AG04449 (cell line): ENCODE results near the gene EIF2B5.

ENCODE experiments used
- CTCF ChIA-PET: fragments of 350-600 bp; formaldehyde crosslinking; extraction: SDS; loops from one replicate; lab custom pipeline; 2021; ENCODE audit warnings: antibody characterized with exemption; lab: Yijun Ruan, JAX
- POLR2A ChIA-PET: fragments of 400-600, 350-600 bp; formaldehyde crosslinking; extraction: SDS; loops from one replicate; lab custom pipeline; 2020; ENCODE audit warnings: antibody characterized with exemption, inconsistent platforms; lab: Yijun Ruan, JAX
- DNase-seq: peaks from one replicate; pipeline ENCODE4 v3.0.0-alpha.2; 2010; ENCODE audit warnings: low read depth, low spot score
- H3K4me3 ChIP-seq: 2 replicates; pipeline ENCODE4 v1.5.1; 2011; ENCODE audit warnings: low read depth, mild to moderate bottlenecking, control low read depth, low read length
- TF ChIP-seq, protein P1 (sequence below): IDR thresholded peaks from one replicate; pipeline ENCODE4 v1.5.1; 2011; ENCODE audit warnings: mild to moderate bottlenecking, moderate library complexity, low read length, control low read depth, inconsistent platforms; ENCODE audit not compliant: insufficient read depth; ENCODE audit errors: missing control alignments

Gene EIF2B5

DNA sequence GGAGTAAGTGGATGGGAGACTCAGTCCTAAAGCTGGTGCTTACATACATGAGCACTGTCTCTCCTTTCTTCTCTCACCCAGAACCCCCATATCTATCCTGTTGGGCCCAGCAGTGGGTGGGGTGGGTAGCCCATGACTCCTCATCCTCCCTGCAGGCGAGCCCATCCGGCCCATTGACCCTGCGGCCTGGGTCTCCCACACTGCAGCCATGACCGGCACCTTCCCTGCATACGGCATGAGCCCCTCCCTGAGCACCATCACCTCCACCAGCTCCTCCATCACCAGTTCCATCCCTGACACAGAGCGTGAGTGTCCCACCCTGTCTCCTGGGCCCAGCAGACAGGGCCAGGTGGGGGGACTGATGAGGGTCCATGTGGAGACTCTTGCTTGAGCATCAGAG, 31.5 kb downstream of the EIF2B5 start:
- TF ChIP-seq, protein P1, sequence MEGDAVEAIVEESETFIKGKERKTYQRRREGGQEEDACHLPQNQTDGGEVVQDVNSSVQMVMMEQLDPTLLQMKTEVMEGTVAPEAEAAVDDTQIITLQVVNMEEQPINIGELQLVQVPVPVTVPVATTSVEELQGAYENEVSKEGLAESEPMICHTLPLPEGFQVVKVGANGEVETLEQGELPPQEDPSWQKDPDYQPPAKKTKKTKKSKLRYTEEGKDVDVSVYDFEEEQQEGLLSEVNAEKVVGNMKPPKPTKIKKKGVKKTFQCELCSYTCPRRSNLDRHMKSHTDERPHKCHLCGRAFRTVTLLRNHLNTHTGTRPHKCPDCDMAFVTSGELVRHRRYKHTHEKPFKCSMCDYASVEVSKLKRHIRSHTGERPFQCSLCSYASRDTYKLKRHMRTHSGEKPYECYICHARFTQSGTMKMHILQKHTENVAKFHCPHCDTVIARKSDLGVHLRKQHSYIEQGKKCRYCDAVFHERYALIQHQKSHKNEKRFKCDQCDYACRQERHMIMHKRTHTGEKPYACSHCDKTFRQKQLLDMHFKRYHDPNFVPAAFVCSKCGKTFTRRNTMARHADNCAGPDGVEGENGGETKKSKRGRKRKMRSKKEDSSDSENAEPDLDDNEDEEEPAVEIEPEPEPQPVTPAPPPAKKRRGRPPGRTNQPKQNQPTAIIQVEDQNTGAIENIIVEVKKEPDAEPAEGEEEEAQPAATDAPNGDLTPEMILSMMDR: no peak
- ChIA-PET CTCF (no interaction called here), POLR2A (no interaction called here)
- DNase-seq: no peak
- no peak overlapping the region for H3K4me3 ChIP-seq

DNA sequence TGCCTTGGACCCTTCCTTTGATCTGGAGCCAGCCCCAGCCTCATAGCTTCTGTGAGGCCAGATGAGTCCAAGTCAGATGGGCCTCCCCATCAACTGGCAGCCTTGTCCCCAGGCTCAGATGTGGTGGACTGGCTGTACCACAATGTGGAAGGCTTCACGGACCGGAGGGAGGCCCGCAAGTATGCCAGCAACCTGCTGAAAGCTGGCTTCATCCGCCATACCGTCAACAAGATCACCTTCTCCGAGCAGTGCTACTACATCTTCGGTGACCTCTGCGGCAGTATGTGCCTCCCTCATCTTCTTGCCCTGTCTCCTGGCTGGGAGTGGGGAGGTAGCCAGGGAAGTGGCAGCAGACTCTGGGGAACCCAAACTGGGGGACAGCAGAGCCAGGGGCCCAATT, 32.6 kb downstream of the EIF2B5 start:
- ChIA-PET POLR2A (interaction anchor here (1.6 to 2.2 kb wide), 2 partner anchors 9 to 12 kb away, joined by 5 to 11 read pairs; partner anchors contain the start of gene DVL3), CTCF (no interaction called here)
- TF ChIP-seq, protein P1: no peak
- DNase-seq: no peak
- no peak overlapping the region for H3K4me3 ChIP-seq

DNA sequence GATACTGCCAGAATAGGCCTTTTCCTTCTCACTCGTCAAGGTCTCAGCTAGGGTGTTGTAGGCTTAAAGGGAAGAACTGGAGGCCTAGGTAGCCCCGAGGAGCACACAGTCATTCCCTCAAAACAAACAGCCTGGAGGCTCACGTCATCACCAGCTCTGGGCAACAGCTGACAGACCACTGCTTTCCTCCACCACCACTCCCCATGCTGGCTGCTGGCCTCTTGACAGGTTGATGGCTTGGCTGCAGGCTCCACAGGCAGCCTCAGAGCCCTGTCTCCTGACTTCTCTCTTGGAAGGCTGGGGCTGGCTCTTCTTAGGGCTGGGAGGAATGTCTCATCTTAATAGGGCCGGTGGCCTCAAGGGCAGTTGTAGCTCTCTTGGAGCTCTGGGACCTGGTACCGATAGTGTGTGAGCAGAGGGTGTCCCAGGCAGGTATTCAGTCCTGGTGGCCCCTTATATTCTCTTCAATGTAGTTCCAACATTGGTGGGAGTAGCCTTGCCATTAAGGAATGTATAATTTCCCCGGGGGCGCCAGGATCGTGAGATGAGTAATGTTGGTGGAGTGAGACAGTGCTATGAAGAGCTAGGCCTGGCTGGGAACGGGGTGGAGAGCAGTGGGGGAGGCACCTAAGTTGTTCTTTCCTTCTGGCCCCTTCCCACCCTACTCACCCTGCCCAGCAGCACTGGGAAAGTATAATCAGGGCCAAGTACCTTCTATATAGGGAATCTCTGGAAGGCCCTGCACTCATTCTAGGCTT, 33.4 kb downstream of the EIF2B5 start:
- CTCF ChIA-PET: interaction anchor here (0.8 to 1.1 kb wide), 3 partner anchors 8 to 81 kb away, joined by 3 read pairs; partner anchors contain the start of gene EEF1AKMT4
- DNase-seq: no peak
- POLR2A ChIA-PET: interaction anchor here (0.8 to 2.2 kb wide), 5 partner anchors 8 to 17 kb away, joined by 4 to 11 read pairs (median 5); partner anchors contain the start of genes ABCF3 and DVL3
- TF ChIP-seq, protein P1: no peak
- no peak overlapping the region for H3K4me3 ChIP-seq

DNA sequence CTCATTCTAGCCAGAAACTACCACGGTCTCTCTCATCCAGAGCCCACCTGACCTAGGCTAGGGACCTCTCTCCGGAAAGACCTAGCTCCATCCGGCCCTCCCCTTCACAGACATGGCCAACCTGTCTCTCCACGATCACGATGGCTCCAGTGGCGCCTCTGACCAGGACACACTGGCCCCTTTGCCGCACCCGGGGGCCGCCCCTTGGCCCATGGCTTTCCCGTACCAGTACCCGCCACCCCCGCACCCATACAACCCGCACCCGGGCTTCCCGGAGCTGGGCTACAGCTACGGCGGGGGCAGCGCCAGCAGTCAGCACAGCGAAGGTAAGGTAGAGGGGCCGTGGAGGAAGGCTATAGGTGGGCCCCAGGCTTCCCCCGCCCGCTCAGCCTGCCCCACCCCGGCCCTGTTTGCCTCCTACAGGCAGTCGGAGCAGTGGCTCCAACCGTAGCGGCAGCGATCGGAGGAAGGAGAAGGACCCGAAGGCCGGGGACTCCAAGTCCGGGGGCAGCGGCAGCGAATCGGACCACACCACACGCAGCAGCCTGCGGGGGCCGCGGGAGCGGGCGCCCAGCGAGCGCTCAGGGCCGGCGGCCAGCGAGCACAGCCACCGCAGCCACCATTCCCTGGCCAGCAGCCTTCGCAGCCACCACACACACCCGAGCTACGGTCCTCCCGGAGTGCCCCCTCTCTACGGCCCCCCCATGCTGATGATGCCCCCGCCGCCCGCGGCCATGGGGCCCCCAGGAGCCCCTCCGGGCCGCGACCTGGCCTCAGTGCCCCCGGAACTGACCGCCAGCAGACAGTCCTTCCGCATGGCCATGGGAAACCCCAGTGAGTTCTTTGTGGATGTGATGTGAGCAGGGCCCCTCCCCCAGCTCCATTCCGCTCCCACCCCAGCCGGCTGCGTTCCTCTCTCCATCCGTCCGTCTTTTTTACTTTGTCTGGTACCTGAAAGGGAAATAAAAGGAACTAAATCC, 35.0 kb downstream of the EIF2B5 start:
- DNase-seq: no peak
- CTCF ChIA-PET: interaction anchor here (0.7 to 1.1 kb wide), 4 partner anchors 10 to 58 kb away, joined by 3 to 4 read pairs (median 3); no protein-coding TSS in a partner anchor
- POLR2A ChIA-PET: interaction anchor here (0.7 to 2.2 kb wide), 4 partner anchors 10 to 14 kb away, joined by 3 to 11 read pairs (median 6); partner anchors contain the start of gene DVL3
- no peak overlapping the region for H3K4me3 ChIP-seq
- TF ChIP-seq, protein P1: no peak

DNA sequence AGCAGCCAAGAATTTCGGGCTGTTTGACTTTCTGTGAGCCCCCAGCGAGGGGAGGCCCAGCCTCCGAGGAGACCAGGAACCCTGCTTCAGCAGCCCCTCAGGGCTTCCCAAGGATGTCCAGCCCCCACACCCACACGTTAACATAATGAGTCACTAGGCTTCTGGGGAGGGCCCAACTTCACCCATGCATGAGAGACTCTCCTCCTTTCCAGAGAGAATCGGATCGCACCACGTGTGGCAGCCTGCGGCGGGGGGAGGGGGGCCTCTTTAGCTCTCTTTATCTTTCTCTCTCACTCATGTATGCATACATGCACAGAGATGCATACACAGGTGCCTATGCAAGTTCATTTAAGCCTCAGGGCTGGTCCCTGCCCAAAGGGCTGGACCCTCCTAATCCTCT, 36.4 kb downstream of the EIF2B5 start:
- no peak overlapping the region for H3K4me3 ChIP-seq
- TF ChIP-seq, protein P1: no peak
- POLR2A ChIA-PET: interaction anchor here (1.2 kb wide), 1 partner anchor 9 kb away, joined by 3 read pairs; no protein-coding TSS in a partner anchor
- CTCF ChIA-PET: interaction anchor here (0.9 to 1.8 kb wide), 3 partner anchors 11 to 132 kb away, joined by 3 to 6 read pairs (median 4); no protein-coding TSS in a partner anchor
- no peak for DNase-seq
